Measurements from ENCODE around the gene INPP5B.

- TF ChIP-seq SP1 (IDR thresholded peaks at IDR 0.05) (no peak), NFRKB (IDR thresholded peaks at IDR 0.05) (no peak), PKNOX1 (IDR thresholded peaks at IDR 0.05) (no peak), SUZ12 (IDR thresholded peaks at IDR 0.05) (no peak), L3MBTL2 (conservative IDR thresholded peaks at IDR 0.05) (no peak), ARNT (IDR thresholded peaks at IDR 0.05) (no peak), TARDBP (IDR thresholded peaks at IDR 0.05) (no peak), BHLHE40 (IDR thresholded peaks at IDR 0.05; ENCODE audit: borderline replicate concordance) (no peak), FOXM1 (IDR thresholded peaks at IDR 0.05; ENCODE audit: borderline replicate concordance) (no peak)
Measured at GRCh38 chr1:37872692-37873091, 74.2 kb downstream of the INPP5B start.
